GM12878 (cell line): Measurements from ENCODE around the gene NUAK1. TPM values are rescaled to one million over a fixed set of nuclear protein-coding genes. Genes with fewer than 3 reads are reported as not detected.

Experiments
- ATAC-seq: fragments of 200-7000 bp; cut with Tn5 transposase; 3 replicates; pipeline ENCODE4 v1.9.1; 2020; ENCODE audit warnings: mild to moderate bottlenecking, moderate library complexity
- BruUV-seq: library from RNA; stranded (reverse); fragments of 400-500 nt; replicated peaks from 2 replicates; lab custom pipeline; 2021; lab: Mats Ljungman, UMichigan
- CTCF ChIA-PET: fragments of 300-600 bp; sonication (Branson Sonifier 250); formaldehyde crosslinking; extraction: SDS; loops from one replicate; lab custom pipeline; 2021; ENCODE audit warnings: inconsistent platforms; lab: Yijun Ruan, JAX
- POLR2A ChIA-PET: fragments of 350-600 bp; formaldehyde crosslinking; extraction: SDS; loops from one replicate; lab custom pipeline; 2021; ENCODE audit warnings: inconsistent platforms; lab: Charles Lee
- RAD21 ChIA-PET: fragments of 300-600 bp; sonication (Branson Sonifier 250); formaldehyde crosslinking; loops from one replicate; lab custom pipeline; 2023; ENCODE audit warnings: antibody characterized with exemption; ENCODE audit not compliant: unreplicated experiment; lab: Charles Lee
- SMC1A ChIA-PET: fragments of 300-600 bp; sonication (Branson Sonifier 250); formaldehyde crosslinking; loops from one replicate; lab custom pipeline; 2023; ENCODE audit not compliant: unreplicated experiment, uncharacterized antibody; lab: Charles Lee
- DNase-seq: peaks from one replicate; pipeline ENCODE4 v3.0.0-alpha.2; 2011; ENCODE audit warnings: low read depth, low spot score
- FAIRE-seq: peaks from 3 replicates; lab custom pipeline; 2011; peaks lifted over from hg19 to GRCh38; lab: Jason Lieb, UNC
- H2AFZ ChIP-seq: 2 replicates; pipeline ENCODE4 v1.6.0; 2011; ENCODE audit warnings: low read depth, low read length, control low read depth; ENCODE audit not compliant: control insufficient read depth
- H3K27ac ChIP-seq: 2 replicates; pipeline ENCODE4 v1.5.1; 2011; ENCODE audit warnings: control low read depth; ENCODE audit not compliant: control insufficient read depth, insufficient read depth
- H3K27me3 ChIP-seq, 2 experiments: replicated peaks in 1 of 2; 2 replicates each; pipeline versions ENCODE4 v1.6.0 to v1.6.1; 2011; ENCODE audit warnings: low read length in 1 of 2; ENCODE audit not compliant: control insufficient read depth in 2 of 2, insufficient read depth in 2 of 2
- H3K36me3 ChIP-seq, 2 experiments: 2 replicates each; pipeline ENCODE4 v1.5.1; 2011; ENCODE audit warnings: low read length in 1 of 2; ENCODE audit not compliant: control insufficient read depth in 2 of 2, insufficient read depth in 2 of 2
- H3K4me1 ChIP-seq: 2 replicates; pipeline ENCODE4 v1.6.1; 2011; ENCODE audit warnings: mild to moderate bottlenecking, low read length, moderate library complexity, mixed read lengths; ENCODE audit not compliant: control insufficient read depth, insufficient read depth
- H3K4me2 ChIP-seq: 2 replicates; pipeline ENCODE4 v1.6.0; 2011; ENCODE audit warnings: control low read depth; ENCODE audit not compliant: control insufficient read depth, insufficient read depth
- H3K4me3 ChIP-seq: fragments of 200-600 bp; sonication (generic); 2 replicates; pipeline ENCODE4 v1.5.1; 2016
- H3K79me2 ChIP-seq: 2 replicates; pipeline ENCODE4 v1.6.0; 2011; ENCODE audit warnings: low read length; ENCODE audit not compliant: control insufficient read depth, insufficient read depth
- H3K9ac ChIP-seq: 2 replicates; pipeline ENCODE4 v1.8.0; 2011; ENCODE audit warnings: low read length, control low read depth, mixed read lengths; ENCODE audit not compliant: control insufficient read depth, insufficient read depth
- H3K9me3 ChIP-seq: replicated peaks from 3 replicates; pipeline ENCODE4 v1.5.1; 2011; ENCODE audit warnings: mild to moderate bottlenecking, low read length; ENCODE audit not compliant: control insufficient read depth, insufficient read depth
- H4K20me1 ChIP-seq: 2 replicates; pipeline ENCODE4 v1.6.0; 2011; ENCODE audit not compliant: control insufficient read depth, insufficient read depth
- FOXM1 ChIP-seq: IDR thresholded peaks from 2 replicates; pipeline ENCODE4 v1.6.1; 2012; ENCODE audit warnings: low read depth, mild to moderate bottlenecking, inconsistent platforms, low read length, moderate library complexity
- IRF4 ChIP-seq: IDR thresholded peaks from 2 replicates; pipeline ENCODE4 v1.6.1; 2011; ENCODE audit warnings: low read depth, low read length
- MXI1 ChIP-seq: fragments of 150-350 bp; IDR thresholded peaks from 2 replicates; pipeline ENCODE4 v1.6.1; 2011; ENCODE audit warnings: low read depth, mild to moderate bottlenecking, inconsistent platforms, low read length, improper control_type of control experiment
- MYB ChIP-seq: fragments of 150-350 bp; IDR thresholded peaks from 2 replicates; pipeline ENCODE4 v1.6.1; 2014; ENCODE audit warnings: mild to moderate bottlenecking, low read depth, low read length, borderline replicate concordance
- NFXL1 ChIP-seq: fragments of 450-650 bp; IDR thresholded peaks from 2 replicates; pipeline ENCODE4 v1.6.1; 2017; ENCODE audit warnings: antibody characterized with exemption, mild to moderate bottlenecking, borderline replicate concordance
- PAX5 ChIP-seq: IDR thresholded peaks from 2 replicates; pipeline ENCODE4 v1.6.1; 2011; ENCODE audit warnings: low read depth, low read length, borderline replicate concordance
- POLR2AphosphoS2 ChIP-seq: IDR thresholded peaks from 2 replicates; pipeline ENCODE4 v1.6.1; 2011; ENCODE audit warnings: low read depth, mild to moderate bottlenecking, low read length, improper control_type of control experiment, moderate library complexity
- RUNX3 ChIP-seq: IDR thresholded peaks from 2 replicates; pipeline ENCODE4 v1.6.1; 2012; ENCODE audit warnings: low read length, inconsistent platforms
- TAF1 ChIP-seq: IDR thresholded peaks from 2 replicates; pipeline ENCODE4 v1.6.1; 2011; ENCODE audit warnings: mild to moderate bottlenecking, low read depth, low read length, borderline replicate concordance
- ZNF217 ChIP-seq: fragments of 450-650 bp; IDR thresholded peaks from 2 replicates; pipeline ENCODE4 v1.6.1; 2017; ENCODE audit warnings: antibody characterized with exemption, mild to moderate bottlenecking
- ZNF622 ChIP-seq: fragments of 450-650 bp; IDR thresholded peaks from 2 replicates; pipeline ENCODE4 v1.6.1; 2017; ENCODE audit warnings: mild to moderate bottlenecking, inconsistent platforms
- ZSCAN29 ChIP-seq: fragments of 450-650 bp; IDR thresholded peaks from 2 replicates; pipeline ENCODE4 v1.6.1; 2017; ENCODE audit warnings: mild to moderate bottlenecking, moderate library complexity
- WGBS: methylation state at CpG from one replicate; pipeline ENCODE4 v1.1.6; 2016; ENCODE audit warnings: low lambda C conversion rate; ENCODE audit not compliant: insufficient replicate concordance, insufficient coverage; ENCODE audit errors: missing lambda C conversion rate; 5-methylcytosine and 5-hydroxymethylcytosine counted together
- in situ Hi-C: fragments of 300-500 bp; cut with MboI; formaldehyde crosslinking; loops from 9 replicates; pipeline ENCODE4 v1.14.3; 2018; ENCODE audit warnings: mixed read lengths
- intact Hi-C: fragments of 100-400 bp; cut with micrococcal nuclease; formaldehyde crosslinking; loops from one replicate; pipeline ENCODE4 v1.14.2; 2022; ENCODE audit not compliant: unreplicated experiment
- polyA plus RNA-seq, 11 experiments: library from polyadenylated mRNA; depleted of rRNA in 4 of 11; unstranded in 6 of 11; stranded (reverse) in 5 of 11; fragments of >200 nt; fragmentation: Nextera tagmentation in 4 of 11; fragmentation: Illumina TruSeq in 1 of 11; extraction: Ambion mirVana in 4 of 11; extraction: Trizol in 1 of 11; gene quantifications; 1 replicate in 1 of 11; 2 replicates in 10 of 11; pipeline versions ENCODE4 v1.2.1 to v1.2.3, GENCODE V29; 2011 to 2016; ENCODE audit warnings: inconsistent platforms in 2 of 11, missing spikeins in 2 of 11, low read depth in 1 of 11
- total RNA-seq, 4 experiments: library from RNA; depleted of rRNA in 3 of 4; stranded (reverse); fragments of >200 nt in 3 of 4; fragmentation: Illumina TruSeq in 1 of 4; extraction: Trizol in 1 of 4; gene quantifications; 2 replicates each; pipeline versions ENCODE4 v1.2.1 to v1.2.3, GENCODE V29; 2013 to 2021
- TF ChIP-seq, protein P1 (sequence below): IDR thresholded peaks from 2 replicates; pipeline ENCODE4 v1.6.1; 2011; ENCODE audit warnings: low read depth, low read length, improper control_type of control experiment, borderline replicate concordance
- TF ChIP-seq, protein P2 (sequence below): fragments of 450-650 bp; formaldehyde crosslinking; IDR thresholded peaks from 2 replicates; pipeline ENCODE4 v1.4.0; 2022; ENCODE audit warnings: mild to moderate bottlenecking, moderate library complexity

NUAK1 gene
- total and polyA plus RNA-seq, 10 of the 15 experiments (the other 5 are each of a cell fraction or from before 2014, with no cell fraction given), result 0.03 to 0.42 (median 0.08) TPM; not detected in 2

DNA sequence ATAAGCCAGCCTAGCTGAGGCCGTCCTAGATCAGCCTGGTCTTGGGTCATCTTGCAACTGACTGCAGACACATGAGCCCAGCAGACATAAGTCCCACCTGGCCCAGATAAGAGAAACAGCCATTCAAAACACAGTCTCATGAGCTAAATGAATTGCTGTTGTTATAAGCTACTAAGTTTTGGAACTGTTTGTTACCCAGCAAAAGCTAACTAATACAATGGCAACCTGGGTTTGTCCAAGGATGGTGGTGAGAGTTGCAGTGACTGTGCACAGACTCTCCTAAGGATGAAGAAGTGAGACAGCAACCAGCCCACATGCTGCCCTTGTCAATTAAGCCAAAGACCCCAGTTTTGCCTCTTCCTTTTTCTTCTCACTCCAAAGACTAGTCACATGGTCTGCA, 22.2 kb upstream of the NUAK1 start:
- no TSS peak for BruUV-seq
- WGBS, result 67% methylated on average over 1 of the region's 1 CpG
- FAIRE-seq, result no peak

DNA sequence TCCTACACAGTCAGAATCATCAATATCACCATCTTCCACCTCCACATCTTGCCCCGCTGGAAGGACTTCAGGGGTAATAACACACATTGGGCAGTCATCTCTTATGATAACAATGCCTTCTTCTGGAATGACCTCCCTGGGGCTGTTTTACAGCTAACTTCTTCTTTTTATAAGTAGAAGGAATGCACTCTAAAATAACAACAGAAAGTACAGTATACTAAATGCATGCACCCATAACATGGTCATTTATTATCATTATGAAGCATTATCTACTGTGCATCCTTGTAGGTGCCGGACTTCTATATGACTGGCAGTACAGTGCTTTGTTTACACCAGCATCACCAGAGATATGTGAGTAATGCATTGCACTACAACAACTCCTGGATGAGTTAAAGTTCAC, 19.0 kb upstream of the NUAK1 start:
- BruUV-seq, result no TSS peak
- Histone ChIP-seq H3K79me2 (no peaks in the 10 kb centered on the region), H2AFZ (no peak overlapping the region), H3K9ac (no peak overlapping the region), H3K36me3 (no peaks in the 10 kb centered on the region), H3K27me3 (no peaks in the 10 kb centered on the region; a peak in 1 of 4 replicates), H3K27ac (no peak overlapping the region), H3K9me3 (no peaks in the 10 kb centered on the region), H3K4me3 (no peak overlapping the region), H4K20me1 (no peaks in the 10 kb centered on the region), H3K4me1 (no peaks in the 10 kb centered on the region), H3K4me2 (no peak overlapping the region)
- FAIRE-seq, result no peak
- WGBS, result 57% methylated on average over 2 of the region's 2 CpGs
- ChIA-PET POLR2A (no interaction called here), SMC1A (no interaction called here), CTCF (interaction anchor here (1.0 kb wide), 2 partner anchors 9 to 21 kb away, joined by 3 to 6 read pairs; no protein-coding TSS in a partner anchor), RAD21 (no interaction called here)
- no peak for ATAC-seq
- intact Hi-C loops, result no loop called here
- in situ Hi-C loops, result no loop called here
- DNase-seq, result no peak
- TF ChIP-seq PAX5 (no peak), NFXL1 (no peak), RUNX3 (no peak), FOXM1 (no peak), TAF1 (no peak), MYB (no peak), ZNF622 (no peak), IRF4 (no peak), ZSCAN29 (no peak)
- TF ChIP-seq, protein P1, sequence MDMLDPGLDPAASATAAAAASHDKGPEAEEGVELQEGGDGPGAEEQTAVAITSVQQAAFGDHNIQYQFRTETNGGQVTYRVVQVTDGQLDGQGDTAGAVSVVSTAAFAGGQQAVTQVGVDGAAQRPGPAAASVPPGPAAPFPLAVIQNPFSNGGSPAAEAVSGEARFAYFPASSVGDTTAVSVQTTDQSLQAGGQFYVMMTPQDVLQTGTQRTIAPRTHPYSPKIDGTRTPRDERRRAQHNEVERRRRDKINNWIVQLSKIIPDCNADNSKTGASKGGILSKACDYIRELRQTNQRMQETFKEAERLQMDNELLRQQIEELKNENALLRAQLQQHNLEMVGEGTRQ, result no peak
- TF ChIP-seq, protein P2, sequence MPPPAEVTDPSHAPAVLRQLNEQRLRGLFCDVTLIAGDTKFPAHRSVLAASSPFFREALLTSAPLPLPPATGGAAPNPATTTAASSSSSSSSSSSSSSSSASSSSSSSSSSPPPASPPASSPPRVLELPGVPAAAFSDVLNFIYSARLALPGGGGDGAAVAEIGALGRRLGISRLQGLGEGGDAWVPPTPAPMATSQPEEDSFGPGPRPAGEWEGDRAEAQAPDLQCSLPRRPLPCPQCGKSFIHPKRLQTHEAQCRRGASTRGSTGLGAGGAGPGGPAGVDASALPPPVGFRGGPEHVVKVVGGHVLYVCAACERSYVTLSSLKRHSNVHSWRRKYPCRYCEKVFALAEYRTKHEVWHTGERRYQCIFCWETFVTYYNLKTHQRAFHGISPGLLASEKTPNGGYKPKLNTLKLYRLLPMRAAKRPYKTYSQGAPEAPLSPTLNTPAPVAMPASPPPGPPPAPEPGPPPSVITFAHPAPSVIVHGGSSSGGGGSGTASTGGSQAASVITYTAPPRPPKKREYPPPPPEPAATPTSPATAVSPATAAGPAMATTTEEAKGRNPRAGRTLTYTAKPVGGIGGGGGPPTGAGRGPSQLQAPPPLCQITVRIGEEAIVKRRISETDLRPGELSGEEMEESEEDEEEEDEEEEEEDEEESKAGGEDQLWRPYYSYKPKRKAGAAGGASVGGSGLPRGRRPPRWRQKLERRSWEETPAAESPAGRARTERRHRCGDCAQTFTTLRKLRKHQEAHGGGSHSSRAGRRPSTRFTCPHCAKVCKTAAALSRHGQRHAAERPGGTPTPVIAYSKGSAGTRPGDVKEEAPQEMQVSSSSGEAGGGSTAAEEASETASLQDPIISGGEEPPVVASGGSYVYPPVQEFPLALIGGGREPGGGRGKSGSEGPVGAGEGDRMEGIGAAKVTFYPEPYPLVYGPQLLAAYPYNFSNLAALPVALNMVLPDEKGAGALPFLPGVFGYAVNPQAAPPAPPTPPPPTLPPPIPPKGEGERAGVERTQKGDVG (CRISPR knock-in tag), result no peak

More for the DNA sequence above, 22.2 kb upstream of the NUAK1 start:
- H3K4me3 ChIP-seq, result no peak overlapping the region
- no peak overlapping the region for H3K9ac ChIP-seq
- no peak for TF ChIP-seq MXI1
- TF ChIP-seq, protein P1, result no peak
- TF ChIP-seq POLR2AphosphoS2, result no peak
- no peak for TF ChIP-seq TAF1
- no peak for TF ChIP-seq ZNF217
- in situ Hi-C loops (no loop called here), intact Hi-C loops (no loop called here)
- ChIA-PET RAD21 (no interaction called here), POLR2A (no interaction called here), CTCF (interaction anchor here (2.8 kb wide), 1 partner anchor 11 kb away, joined by 11 read pairs; no protein-coding TSS in a partner anchor), SMC1A (no interaction called here)
- no peaks in the 10 kb centered on the region for H3K79me2 ChIP-seq
- H3K4me1 ChIP-seq, result no peaks in the 10 kb centered on the region
- H3K9me3 ChIP-seq, result no peaks in the 10 kb centered on the region
- H3K36me3 ChIP-seq, result no peaks in the 10 kb centered on the region
- DNase-seq (no peak), ATAC-seq (no peak)
- H3K27me3 ChIP-seq, result no peaks in the 10 kb centered on the region
- no peaks in the 10 kb centered on the region for H4K20me1 ChIP-seq
- H3K27ac ChIP-seq, result no peak overlapping the region
- no peak overlapping the region for H3K4me2 ChIP-seq
- H2AFZ ChIP-seq, result no peak overlapping the region
